Subcutaneous adipose tissue (tissue), 4 donors: Measurements from ENCODE around the gene PROSER3. TPM values are rescaled to one million over a fixed set of nuclear protein-coding genes. Genes with fewer than 3 reads are reported as not detected.

ENCODE experiments used
- CTCF ChIP-seq: fragments of 450-650 bp; IDR thresholded peaks from one replicate; pipeline ENCODE4 v1.5.1; 2016; ENCODE audit warnings: low read depth, mild to moderate bottlenecking, control low read depth, antibody characterized with exemption, moderate library complexity
- total RNA-seq, 4 donors: library from RNA; depleted of rRNA; stranded (reverse); fragments of >200 nt; gene quantifications; one replicate each; pipeline ENCODE4 v1.1.0, GENCODE V29; 2016

The PROSER3 gene
- total RNA-seq, 4 donors from 2014 or later = 2.8 to 5.7 (median 3.5) TPM

- no peak for TF ChIP-seq CTCF
These were observed 20.8 kb upstream of the PROSER3 start for GRCh38 chr19:35736913-35737886.

- TF ChIP-seq CTCF = no peak
These were observed 19.7 kb upstream of the PROSER3 start for GRCh38 chr19:35738021-35738886.

GRCh38 chr19:35738887-35739229 lies 19.1 kb upstream of the PROSER3 start:
- no peak for TF ChIP-seq CTCF

- no peak for TF ChIP-seq CTCF
These were observed 18.5 kb upstream of the PROSER3 start for GRCh38 chr19:35739275-35740107.

GRCh38 chr19:35740108-35740422 lies 17.9 kb upstream of the PROSER3 start:
- TF ChIP-seq CTCF = no peak

GRCh38 chr19:35740423-35741202 lies 17.4 kb upstream of the PROSER3 start:
- no peak for TF ChIP-seq CTCF
